Bronchial epithelial cell (primary cell): ENCODE results near the gene GNB1L. TPM values are rescaled to one million over a fixed set of nuclear protein-coding genes. Genes with fewer than 3 reads are reported as not detected.

ENCODE experiments used
- DNase-seq: peaks from one replicate; pipeline ENCODE4 v3.0.0-alpha.2; 2010; ENCODE audit warnings: low read depth
- FAIRE-seq: peaks from 2 replicates; lab custom pipeline; 2011; peaks lifted over from hg19 to GRCh38; lab: Jason Lieb, UNC
- H3K27me3 ChIP-seq: 2 replicates; pipeline ENCODE4 v1.5.1; 2011; ENCODE audit warnings: low read length; ENCODE audit not compliant: control insufficient read depth, insufficient read depth
- H3K36me3 ChIP-seq: 2 replicates; pipeline ENCODE4 v1.5.1; 2011; ENCODE audit warnings: low read length; ENCODE audit not compliant: control insufficient read depth, insufficient read depth
- H3K4me3 ChIP-seq: 2 replicates; pipeline ENCODE4 v1.5.1; 2011; ENCODE audit warnings: mild to moderate bottlenecking, low read depth, low read length, control low read depth
- total RNA-seq: library from RNA; depleted of rRNA; stranded (reverse); fragments of >200 nt; gene quantifications from 2 replicates; pipeline ENCODE4 v1.2.1, GENCODE V29; 2014
- TF ChIP-seq, protein P1 (sequence below): IDR thresholded peaks from 2 replicates; pipeline ENCODE4 v1.5.1; 2011; ENCODE audit warnings: mild to moderate bottlenecking, moderate library complexity, low read length, control low read depth, inconsistent platforms; ENCODE audit not compliant: insufficient read depth, severe bottlenecking

GNB1L gene
- total RNA-seq, 1 donor from 2014 or later: 7.6 TPM

DNA sequence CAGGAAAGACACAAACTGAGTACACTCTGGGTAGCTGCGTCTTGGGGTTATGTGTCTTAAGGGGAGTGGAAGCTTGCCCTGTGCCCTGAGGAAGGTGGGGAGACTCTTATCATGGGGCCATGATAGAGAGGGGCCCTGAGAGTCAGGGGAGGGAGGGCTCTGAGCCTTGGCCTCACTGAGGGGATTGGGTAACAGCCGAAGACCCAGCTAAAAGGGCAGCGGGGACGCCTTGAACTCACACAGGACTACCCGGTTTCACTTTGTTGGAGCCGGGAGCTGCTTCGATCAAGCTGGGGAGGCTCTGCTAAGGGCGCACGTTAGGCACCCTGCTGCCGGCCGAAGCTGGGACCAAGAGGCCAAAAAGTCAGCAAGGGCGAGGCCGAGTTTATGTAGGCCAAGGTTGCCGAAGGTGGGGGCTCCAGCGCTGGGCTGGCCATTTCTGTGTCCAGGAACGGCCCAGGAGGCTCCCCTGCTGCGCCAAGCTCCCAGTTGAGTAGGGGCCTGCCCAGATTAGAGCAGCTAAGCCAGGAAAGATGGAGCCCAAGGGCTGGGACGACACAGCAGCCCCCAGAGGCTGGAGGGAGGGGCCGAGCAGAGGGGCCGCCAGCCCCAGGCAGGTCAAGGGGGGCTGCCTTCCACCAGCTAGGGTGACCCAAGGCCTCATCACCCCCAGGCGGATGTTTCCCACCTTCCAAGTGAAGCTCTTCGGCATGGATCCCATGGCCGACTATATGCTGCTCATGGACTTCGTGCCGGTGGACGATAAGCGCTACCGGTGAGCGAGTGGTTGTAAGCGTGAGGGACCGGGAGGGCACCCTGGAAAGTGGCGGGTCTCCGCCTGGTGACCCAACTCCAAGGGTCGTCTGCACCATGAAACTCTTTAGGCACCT is 91.9 kb downstream of the GNB1L start:
- Histone ChIP-seq H3K4me3 (peak overlapping the region; percentile 66), H3K36me3 (peaks cover 2% of the 10 kb centered on the region), H3K27me3 (no peaks in the 10 kb centered on the region)
- FAIRE-seq (no peak), DNase-seq (peak; percentile 40)
- TF ChIP-seq, protein P1, sequence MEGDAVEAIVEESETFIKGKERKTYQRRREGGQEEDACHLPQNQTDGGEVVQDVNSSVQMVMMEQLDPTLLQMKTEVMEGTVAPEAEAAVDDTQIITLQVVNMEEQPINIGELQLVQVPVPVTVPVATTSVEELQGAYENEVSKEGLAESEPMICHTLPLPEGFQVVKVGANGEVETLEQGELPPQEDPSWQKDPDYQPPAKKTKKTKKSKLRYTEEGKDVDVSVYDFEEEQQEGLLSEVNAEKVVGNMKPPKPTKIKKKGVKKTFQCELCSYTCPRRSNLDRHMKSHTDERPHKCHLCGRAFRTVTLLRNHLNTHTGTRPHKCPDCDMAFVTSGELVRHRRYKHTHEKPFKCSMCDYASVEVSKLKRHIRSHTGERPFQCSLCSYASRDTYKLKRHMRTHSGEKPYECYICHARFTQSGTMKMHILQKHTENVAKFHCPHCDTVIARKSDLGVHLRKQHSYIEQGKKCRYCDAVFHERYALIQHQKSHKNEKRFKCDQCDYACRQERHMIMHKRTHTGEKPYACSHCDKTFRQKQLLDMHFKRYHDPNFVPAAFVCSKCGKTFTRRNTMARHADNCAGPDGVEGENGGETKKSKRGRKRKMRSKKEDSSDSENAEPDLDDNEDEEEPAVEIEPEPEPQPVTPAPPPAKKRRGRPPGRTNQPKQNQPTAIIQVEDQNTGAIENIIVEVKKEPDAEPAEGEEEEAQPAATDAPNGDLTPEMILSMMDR: no peak

DNA sequence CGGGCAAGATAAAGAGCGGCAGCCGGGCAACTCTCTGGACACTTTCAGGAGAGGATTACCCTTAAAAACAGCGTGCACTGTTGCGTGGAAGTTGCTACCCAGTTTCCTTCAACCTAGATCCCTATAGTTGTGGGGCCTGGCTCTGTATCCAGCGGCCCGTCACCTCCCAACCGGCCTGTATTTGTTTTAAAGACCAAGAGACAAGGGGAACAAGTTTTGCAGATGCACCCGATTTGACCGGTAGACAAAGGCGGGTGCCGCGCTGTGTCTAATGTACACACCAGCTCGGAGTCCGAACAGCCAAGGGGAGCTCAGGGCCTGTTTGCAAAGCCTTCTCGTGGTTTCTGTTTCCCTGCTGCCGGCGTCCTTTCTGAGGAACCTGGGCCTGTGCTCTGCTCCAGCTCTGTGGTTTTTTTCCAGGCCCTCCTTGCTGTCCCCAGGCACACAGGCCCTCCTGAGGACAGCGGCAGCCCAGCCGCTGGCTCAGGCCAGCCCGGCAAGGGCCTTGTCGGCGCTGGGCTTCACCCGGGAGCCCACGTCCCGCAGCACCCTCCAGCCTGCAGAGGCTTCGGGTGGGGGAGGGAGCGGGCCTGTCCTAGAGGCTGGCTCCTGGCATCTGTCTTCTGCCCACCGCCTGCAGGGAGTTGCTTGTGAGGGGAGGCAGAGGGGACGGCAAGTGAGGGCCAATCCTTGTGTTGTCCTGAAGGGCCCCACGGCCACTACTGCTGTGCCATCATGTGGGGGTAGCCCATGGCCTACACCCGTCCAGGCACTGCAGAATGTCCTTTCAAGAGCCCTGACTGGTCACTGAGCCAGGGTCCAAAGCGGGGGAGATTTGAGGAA is 92.7 kb downstream of the GNB1L start:
- H3K4me3 ChIP-seq: peak overlapping the region; percentile 66
- peak; percentile 31 for DNase-seq
- no peaks in the 10 kb centered on the region for H3K27me3 ChIP-seq
- TF ChIP-seq, protein P1: no peak
- H3K36me3 ChIP-seq: no peaks in the 10 kb centered on the region
- FAIRE-seq: no peak

DNA sequence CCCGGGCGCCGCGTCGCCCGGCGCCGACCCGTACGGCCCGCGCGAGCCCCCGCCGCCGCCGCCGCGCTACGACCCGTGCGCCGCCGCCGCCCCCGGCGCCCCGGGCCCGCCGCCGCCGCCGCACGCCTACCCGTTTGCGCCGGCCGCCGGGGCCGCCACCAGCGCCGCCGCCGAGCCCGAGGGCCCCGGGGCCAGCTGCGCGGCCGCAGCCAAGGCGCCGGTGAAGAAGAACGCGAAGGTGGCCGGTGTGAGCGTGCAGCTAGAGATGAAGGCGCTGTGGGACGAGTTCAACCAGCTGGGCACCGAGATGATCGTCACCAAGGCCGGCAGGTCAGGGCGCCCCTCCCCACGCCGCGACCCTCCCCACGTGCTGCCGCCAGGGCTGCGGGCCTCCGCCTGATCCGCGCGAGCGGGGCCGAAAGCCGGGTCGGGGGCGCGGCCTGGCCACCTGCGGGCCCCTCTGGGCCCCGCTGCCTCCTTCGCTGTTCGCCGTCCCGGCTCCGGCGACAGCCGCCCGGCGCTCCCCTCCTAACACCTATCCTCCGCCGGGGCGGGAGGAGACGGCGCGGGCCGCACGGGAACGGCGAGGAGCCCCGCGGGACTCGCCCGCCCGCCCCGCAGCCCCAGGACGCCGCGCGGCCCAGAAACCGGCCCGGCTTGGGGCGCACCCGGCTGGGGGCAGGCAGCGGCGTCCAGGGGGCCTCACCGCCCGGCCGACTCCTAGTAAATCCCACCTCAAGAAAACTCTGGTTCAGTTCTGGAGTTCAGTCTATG is 93.5 kb downstream of the GNB1L start:
- H3K27me3 ChIP-seq: no peaks in the 10 kb centered on the region
- H3K4me3 ChIP-seq: peak overlapping the region; percentile 66
- FAIRE-seq (no peak), DNase-seq (no peak)
- TF ChIP-seq, protein P1: no peak
- H3K36me3 ChIP-seq: no peaks in the 10 kb centered on the region

DNA sequence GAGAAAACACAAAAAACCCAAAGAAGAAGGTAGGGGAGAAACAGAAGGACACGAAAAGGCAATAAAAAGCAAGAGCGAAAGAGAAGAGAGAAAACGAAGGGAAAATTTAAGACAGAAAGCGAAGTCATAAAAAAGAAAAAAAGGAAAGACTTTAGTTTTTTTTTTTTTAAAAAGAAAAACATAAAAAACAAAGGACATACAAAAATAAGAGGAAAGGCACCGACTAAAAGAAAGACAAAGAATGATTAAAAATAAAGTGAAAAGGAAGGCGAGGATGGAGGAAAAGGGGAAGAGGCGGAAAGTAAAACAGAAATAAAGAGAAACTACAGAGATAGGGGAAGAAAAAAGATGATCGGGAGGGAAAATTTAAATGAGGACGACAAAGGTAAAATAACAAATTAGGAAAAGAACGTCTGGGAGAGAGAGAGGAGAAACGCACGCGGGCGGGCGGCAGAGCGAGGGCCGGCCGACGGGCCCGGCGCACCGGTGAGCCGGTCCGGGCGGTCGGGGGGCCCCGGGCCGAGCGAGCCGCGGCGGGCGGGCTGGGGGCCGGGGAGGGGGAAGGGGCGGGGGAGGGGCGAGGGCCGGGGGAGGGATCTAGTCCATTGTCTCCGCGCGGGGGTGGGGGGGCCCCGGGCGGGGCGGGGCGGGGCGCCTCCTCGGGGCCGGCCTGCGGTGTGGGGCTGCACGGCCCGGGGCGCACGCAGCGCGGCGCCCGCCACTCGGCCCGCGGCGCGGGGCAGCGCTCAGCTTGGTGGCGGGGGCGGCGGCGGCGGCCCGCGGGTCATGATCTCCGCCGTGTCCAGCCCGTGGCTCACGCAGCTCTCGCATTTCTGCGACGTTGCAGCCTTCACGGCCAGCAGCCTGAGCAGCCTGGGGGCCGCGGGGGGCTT is 94.4 kb downstream of the GNB1L start, which contains the start of gene TBX1:
Gene TBX1 (plus strand): TSS at position 721 of the 893 bp plus-strand sequence. CDS start 66 bp downstream, at position 787.
- TF ChIP-seq, protein P1: no peak
- DNase-seq: no peak
- H3K27me3 ChIP-seq: no peaks in the 10 kb centered on the region
- no peaks in the 10 kb centered on the region for H3K36me3 ChIP-seq
- no peak for FAIRE-seq
- peak within 1 kb of the TSS; percentile 66 for H3K4me3 ChIP-seq
